Breast epithelium (tissue), 4 donors: ENCODE results near the gene BUB3. TPM values are rescaled to one million over a fixed set of nuclear protein-coding genes. Genes with fewer than 3 reads are reported as not detected.

ENCODE experiments used
- DNase-seq, 2 donors: peaks; one replicate each; pipeline ENCODE4 v3.0.0-alpha.2; 2019; ENCODE audit warnings: low spot score in 2 of 2
- H3K27ac ChIP-seq, 2 donors: fragments of 200-600 bp; sonication (generic) in 1 of 2; one replicate each; pipeline ENCODE4 v1.5.1; 2016 to 2019; ENCODE audit warnings: mild to moderate bottlenecking in 1 of 2
- H3K27me3 ChIP-seq, 2 donors: fragments of 200-600 bp; sonication (generic) in 1 of 2; one replicate each; pipeline versions ENCODE4 v1.5.1 to v1.6.0; 2017 to 2019; ENCODE audit warnings: control low read depth in 1 of 2, mild to moderate bottlenecking in 1 of 2
- H3K36me3 ChIP-seq: fragments of 200-600 bp; one replicate; pipeline ENCODE4 v1.5.1; 2019
- H3K4me1 ChIP-seq, 2 donors: fragments of 200-600 bp; sonication (generic); one replicate each; pipeline ENCODE4 v1.5.1; 2016 to 2019; ENCODE audit warnings: control low read depth in 1 of 2
- H3K4me3 ChIP-seq, 3 donors: fragments of 200-600 bp; sonication (generic); 1 replicate in 2 of 3; 2 replicates in 1 of 3; pipeline ENCODE4 v1.5.1; 2016 to 2019; ENCODE audit warnings: mild to moderate bottlenecking in 3 of 3, moderate library complexity in 2 of 3
- H3K9me3 ChIP-seq, 2 donors: fragments of 200-600 bp; sonication (generic) in 1 of 2; one replicate each; pipeline ENCODE4 v1.5.1; 2016 to 2019; ENCODE audit warnings: control low read depth in 1 of 2
- CTCF ChIP-seq, 3 donors: fragments of 450-650 bp; IDR thresholded peaks; one replicate each; pipeline ENCODE4 v1.5.1; 2016 to 2017; ENCODE audit warnings: antibody characterized with exemption in 3 of 3, mild to moderate bottlenecking in 3 of 3, moderate library complexity in 3 of 3
- POLR2A ChIP-seq: fragments of 450-650 bp; IDR thresholded peaks from one replicate; pipeline ENCODE4 v1.6.1; 2016; ENCODE audit warnings: antibody characterized with exemption, mild to moderate bottlenecking, moderate library complexity
- POLR2AphosphoS5 ChIP-seq, 3 donors: sonication (generic); formaldehyde crosslinking; IDR thresholded peaks; one replicate each; pipeline ENCODE4 v1.6.1; 2017; ENCODE audit warnings: antibody characterized with exemption in 3 of 3
- intact Hi-C: fragments of 100-400 bp; cut with DNase I; formaldehyde crosslinking; loops from one replicate; pipeline ENCODE4 v1.15.1; 2023; ENCODE audit warnings: low total_unique reads
- total RNA-seq, 3 donors: library from RNA; depleted of rRNA; stranded (reverse); fragments of >200 nt; gene quantifications; one replicate each; pipeline ENCODE4 v1.1.0, GENCODE V29; 2016

The BUB3 gene
- total RNA-seq, 3 donors from 2014 or later = 96.4 to 100 (median 98.1) TPM

- H3K36me3 ChIP-seq = no peaks in the 10 kb centered on the region
- H3K9me3 ChIP-seq = no peaks in the 10 kb centered on the region
- H3K4me3 ChIP-seq = no peak overlapping the region
- no peak for DNase-seq
- no peak overlapping the region for H3K27ac ChIP-seq
- H3K4me1 ChIP-seq = peaks cover 10 to 11% of the 10 kb centered on the region in 2 donors
- no peak for TF ChIP-seq CTCF (IDR thresholded peaks at IDR 0.05)
- TF ChIP-seq POLR2A = no peak
- no peak for TF ChIP-seq POLR2AphosphoS5 (IDR thresholded peaks at IDR 0.05)
- intact Hi-C loops = loop anchor here (10.0 kb wide), 1 partner anchor 416 kb away; no protein-coding TSS in a partner anchor
- peaks cover 27 to 100% of the 10 kb centered on the region in 2 donors for H3K27me3 ChIP-seq
These were observed 15.1 kb upstream of the BUB3 start for GRCh38 chr10:123139165-123139520.

- Histone ChIP-seq H3K27ac (no peak overlapping the region), H3K27me3 (peaks cover 27 to 100% of the 10 kb centered on the region in 2 donors), H3K36me3 (no peaks in the 10 kb centered on the region), H3K4me1 (peaks cover 10 to 11% of the 10 kb centered on the region in 2 donors), H3K9me3 (no peaks in the 10 kb centered on the region), H3K4me3 (no peak overlapping the region)
- intact Hi-C loops = loop anchor here (10.0 kb wide), 1 partner anchor 415 kb away; no protein-coding TSS in a partner anchor
- no peak for TF ChIP-seq POLR2AphosphoS5 (IDR thresholded peaks at IDR 0.05)
- TF ChIP-seq CTCF (IDR thresholded peaks at IDR 0.05) = no peak
- TF ChIP-seq POLR2A = no peak
- DNase-seq = no peak
These were observed 14.6 kb upstream of the BUB3 start for GRCh38 chr10:123139521-123140163.

GRCh38 chr10:123140164-123140982 is 13.8 kb upstream of the BUB3 start:
- Histone ChIP-seq H3K4me1 (peaks cover 5 to 6% of the 10 kb centered on the region in 2 donors), H3K9me3 (no peaks in the 10 kb centered on the region), H3K4me3 (no peak overlapping the region), H3K36me3 (no peaks in the 10 kb centered on the region), H3K27me3 (peaks cover 22 to 100% of the 10 kb centered on the region in 2 donors), H3K27ac (no peak overlapping the region)
- no peak for DNase-seq
- TF ChIP-seq CTCF (IDR thresholded peaks at IDR 0.05) (no peak), POLR2AphosphoS5 (IDR thresholded peaks at IDR 0.05) (no peak), POLR2A (no peak)
- intact Hi-C loops = no loop called here

GRCh38 chr10:123140983-123141390 is 13.2 kb upstream of the BUB3 start:
- H3K36me3 ChIP-seq = no peaks in the 10 kb centered on the region
- DNase-seq = no peak
- no peaks in the 10 kb centered on the region for H3K9me3 ChIP-seq
- peaks cover 22 to 100% of the 10 kb centered on the region in 2 donors for H3K27me3 ChIP-seq
- peaks cover under 1 to 3% of the 10 kb centered on the region in 2 donors for H3K4me1 ChIP-seq
- intact Hi-C loops = no loop called here
- H3K4me3 ChIP-seq = no peak overlapping the region
- TF ChIP-seq POLR2AphosphoS5 (IDR thresholded peaks at IDR 0.05) (no peak), CTCF (IDR thresholded peaks at IDR 0.05) (no peak), POLR2A (no peak)
- H3K27ac ChIP-seq = no peak overlapping the region
